ENCODE results near the gene GRAMD1B. TPM values are rescaled to one million over a fixed set of nuclear protein-coding genes. Genes with fewer than 3 reads are reported as not detected.

GRAMD1B gene
- total RNA-seq, 4 donors from 2014 or later: 0.08 to 0.64 (median 0.42) TPM

GRCh38 chr11:123526027-123526805, 96.1 kb downstream of the GRAMD1B start:
- Histone ChIP-seq H3K27me3 (peaks cover 8% of the 10 kb centered on the region), H3K4me3 (no peak overlapping the region), H3K36me3 (no peaks in the 10 kb centered on the region), H3K9me3 (no peaks in the 10 kb centered on the region), H3K27ac (no peak overlapping the region), H3K4me1 (peaks cover 5% of the 10 kb centered on the region)
- 70% methylated on average over 21 of the region's 22 CpGs for WGBS
- TF ChIP-seq POLR2AphosphoS5 (IDR thresholded peaks at IDR 0.05) (no peak), EP300 (IDR thresholded peaks at IDR 0.05) (no peak), POLR2A (IDR thresholded peaks at IDR 0.05) (no peak)
- TF ChIP-seq, protein P1, sequence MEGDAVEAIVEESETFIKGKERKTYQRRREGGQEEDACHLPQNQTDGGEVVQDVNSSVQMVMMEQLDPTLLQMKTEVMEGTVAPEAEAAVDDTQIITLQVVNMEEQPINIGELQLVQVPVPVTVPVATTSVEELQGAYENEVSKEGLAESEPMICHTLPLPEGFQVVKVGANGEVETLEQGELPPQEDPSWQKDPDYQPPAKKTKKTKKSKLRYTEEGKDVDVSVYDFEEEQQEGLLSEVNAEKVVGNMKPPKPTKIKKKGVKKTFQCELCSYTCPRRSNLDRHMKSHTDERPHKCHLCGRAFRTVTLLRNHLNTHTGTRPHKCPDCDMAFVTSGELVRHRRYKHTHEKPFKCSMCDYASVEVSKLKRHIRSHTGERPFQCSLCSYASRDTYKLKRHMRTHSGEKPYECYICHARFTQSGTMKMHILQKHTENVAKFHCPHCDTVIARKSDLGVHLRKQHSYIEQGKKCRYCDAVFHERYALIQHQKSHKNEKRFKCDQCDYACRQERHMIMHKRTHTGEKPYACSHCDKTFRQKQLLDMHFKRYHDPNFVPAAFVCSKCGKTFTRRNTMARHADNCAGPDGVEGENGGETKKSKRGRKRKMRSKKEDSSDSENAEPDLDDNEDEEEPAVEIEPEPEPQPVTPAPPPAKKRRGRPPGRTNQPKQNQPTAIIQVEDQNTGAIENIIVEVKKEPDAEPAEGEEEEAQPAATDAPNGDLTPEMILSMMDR (IDR thresholded peaks at IDR 0.05): no peak
- no peak for DNase-seq (ENCODE audit: low spot score in 2 of 2)

- no peak for TF ChIP-seq EP300 (IDR thresholded peaks at IDR 0.05)
- TF ChIP-seq, protein P1 (IDR thresholded peaks at IDR 0.05): no peak
- WGBS: 83% methylated on average over 4 of the region's 7 CpGs
- DNase-seq (ENCODE audit: low spot score in 2 of 2): no peak
- H3K4me1 ChIP-seq: peaks cover 5% of the 10 kb centered on the region
- H3K4me3 ChIP-seq: no peak overlapping the region
- no peaks in the 10 kb centered on the region for H3K9me3 ChIP-seq
- H3K27me3 ChIP-seq: peaks cover 8% of the 10 kb centered on the region
- H3K27ac ChIP-seq: no peak overlapping the region
- no peaks in the 10 kb centered on the region for H3K36me3 ChIP-seq
Observed at GRCh38 chr11:123526918-123527317, 96.8 kb downstream of the GRAMD1B start.

GRCh38 chr11:123527526-123527925, 97.5 kb downstream of the GRAMD1B start:
- Histone ChIP-seq H3K4me3 (no peak overlapping the region), H3K27ac (no peak overlapping the region), H3K9me3 (no peaks in the 10 kb centered on the region), H3K27me3 (peaks cover 8% of the 10 kb centered on the region), H3K4me1 (peaks cover 5% of the 10 kb centered on the region), H3K36me3 (no peaks in the 10 kb centered on the region)
- TF ChIP-seq, protein P1 (IDR thresholded peaks at IDR 0.05): no peak
- TF ChIP-seq POLR2A (IDR thresholded peaks at IDR 0.05): no peak
- TF ChIP-seq EP300 (IDR thresholded peaks at IDR 0.05): no peak
- no peak for TF ChIP-seq POLR2AphosphoS5 (IDR thresholded peaks at IDR 0.05)
- no peak for DNase-seq (ENCODE audit: low spot score in 2 of 2)
- 87% methylated on average over 3 of the region's 3 CpGs for WGBS

GRCh38 chr11:123527947-123528346, 97.9 kb downstream of the GRAMD1B start:
- Histone ChIP-seq H3K9me3 (no peaks in the 10 kb centered on the region), H3K27me3 (peaks cover 8% of the 10 kb centered on the region), H3K27ac (no peak overlapping the region), H3K4me1 (peaks cover 5% of the 10 kb centered on the region), H3K4me3 (no peak overlapping the region), H3K36me3 (no peaks in the 10 kb centered on the region)
- TF ChIP-seq, protein P1 (IDR thresholded peaks at IDR 0.05): no peak
- TF ChIP-seq EP300 (IDR thresholded peaks at IDR 0.05) (no peak), POLR2A (IDR thresholded peaks at IDR 0.05) (no peak), POLR2AphosphoS5 (IDR thresholded peaks at IDR 0.05) (no peak)
- 96% methylated on average over 1 of the region's 1 CpG for WGBS
- no peak for DNase-seq (ENCODE audit: low spot score in 2 of 2)

GRCh38 chr11:123531325-123531724, 101.3 kb downstream of the GRAMD1B start:
- H3K27ac ChIP-seq: no peak overlapping the region
- no peak for DNase-seq (ENCODE audit: low spot score in 2 of 2)
- H3K27me3 ChIP-seq: peaks cover 2% of the 10 kb centered on the region

More at GRCh38 chr11:123531325-123531724, 101.3 kb downstream of the GRAMD1B start:
- no peaks in the 10 kb centered on the region for H3K36me3 ChIP-seq
- H3K4me1 ChIP-seq: no peaks in the 10 kb centered on the region
- H3K4me3 ChIP-seq: no peak overlapping the region
- 62% methylated on average over 7 of the region's 7 CpGs for WGBS
- no peak for TF ChIP-seq EP300 (IDR thresholded peaks at IDR 0.05)
- no peak for TF ChIP-seq POLR2A (IDR thresholded peaks at IDR 0.05)
- TF ChIP-seq, protein P1 (IDR thresholded peaks at IDR 0.05): no peak
- no peak for TF ChIP-seq POLR2AphosphoS5 (IDR thresholded peaks at IDR 0.05)
- no peaks in the 10 kb centered on the region for H3K9me3 ChIP-seq

Data from suprapubic skin (tissue), 4 donors.